Fibroblast of lung (primary cell): ENCODE measurements around the gene SYVN1. TPM values are rescaled to one million over a fixed set of nuclear protein-coding genes. Genes with fewer than 3 reads are reported as not detected.

Source experiments
- DNase-seq, 2 donors: peaks; one replicate each; pipeline versions ENCODE4 v3.0.0 to v3.0.0-alpha.2; 2010; ENCODE audit warnings: low read depth in 2 of 2
- H2AFZ ChIP-seq: 2 replicates; pipeline ENCODE4 v1.5.1; 2012; ENCODE audit warnings: low read length, control low read depth, inconsistent platforms
- H3K27ac ChIP-seq: 2 replicates; pipeline ENCODE4 v1.5.1; 2011; ENCODE audit warnings: low read length, control low read depth; ENCODE audit not compliant: insufficient read depth
- H3K27me3 ChIP-seq: 2 replicates; pipeline ENCODE4 v1.5.1; 2011; ENCODE audit warnings: mild to moderate bottlenecking, low read length; ENCODE audit not compliant: control insufficient read depth, insufficient read depth
- H3K36me3 ChIP-seq: 2 replicates; pipeline ENCODE4 v1.5.1; 2011; ENCODE audit warnings: low read length; ENCODE audit not compliant: control insufficient read depth, insufficient read depth
- H3K4me1 ChIP-seq: 2 replicates; pipeline ENCODE4 v1.5.1; 2011; ENCODE audit warnings: low read length; ENCODE audit not compliant: control insufficient read depth, insufficient read depth; ENCODE audit errors: extremely low read depth
- H3K4me2 ChIP-seq: 2 replicates; pipeline ENCODE4 v1.5.1; 2011; ENCODE audit warnings: low read length, control low read depth; ENCODE audit not compliant: insufficient read depth; ENCODE audit errors: extremely low read depth
- H3K4me3 ChIP-seq, 4 experiments: fragments of 200-600 bp in 1 of 4; sonication (generic) in 1 of 4; replicated peaks in 1 of 4; 2 replicates each; pipeline ENCODE4 v1.5.1; 2011 to 2016; ENCODE audit warnings: low read length in 4 of 4, low read depth in 3 of 4, mild to moderate bottlenecking in 3 of 4, control low read depth in 2 of 4, inconsistent platforms in 1 of 4, mixed read lengths in 1 of 4; ENCODE audit not compliant: insufficient read depth in 1 of 4; ENCODE audit errors: control extremely low read depth in 1 of 4
- H3K79me2 ChIP-seq: 2 replicates; pipeline ENCODE4 v1.5.1; 2012; ENCODE audit warnings: mild to moderate bottlenecking, low read length, inconsistent platforms; ENCODE audit not compliant: control insufficient read depth, insufficient read depth
- H3K9ac ChIP-seq: 2 replicates; pipeline ENCODE4 v1.5.1; 2011; ENCODE audit warnings: mild to moderate bottlenecking, low read length, control low read depth; ENCODE audit not compliant: insufficient read depth
- H3K9me3 ChIP-seq: 2 replicates; pipeline ENCODE4 v1.5.1; 2012; ENCODE audit warnings: low read depth, low read length; ENCODE audit not compliant: control insufficient read depth, insufficient read depth
- H4K20me1 ChIP-seq: 2 replicates; pipeline ENCODE4 v1.5.1; 2011; ENCODE audit warnings: low read length; ENCODE audit not compliant: control insufficient read depth, insufficient read depth; ENCODE audit errors: extremely low read depth
- EZH2 ChIP-seq: IDR thresholded peaks from 2 replicates; pipeline ENCODE4 v1.5.1; 2012; ENCODE audit warnings: low read length, control low read depth, mild to moderate bottlenecking; ENCODE audit errors: missing control alignments
- polyA plus RNA-seq, 2 donors: library from polyadenylated mRNA; depleted of rRNA in 1 of 2; stranded (reverse) in 1 of 2; unstranded in 1 of 2; fragments of >200 nt; gene quantifications; 2 replicates each; pipeline ENCODE4 v1.2.1, GENCODE V29; 2011 to 2012; ENCODE audit warnings: missing spikeins in 1 of 2
- total RNA-seq: library from RNA; depleted of rRNA; stranded (reverse); fragments of >200 nt; gene quantifications from 2 replicates; pipeline ENCODE4 v1.2.1, GENCODE V29; 2014
- TF ChIP-seq, protein P1 (sequence below), 2 donors: IDR thresholded peaks in 1 of 2; conservative IDR thresholded peaks in 1 of 2; 1 replicate in 1 of 2; 2 replicates in 1 of 2; pipeline ENCODE4 v1.5.1; 2011 to 2012; ENCODE audit warnings: low read length in 2 of 2, control low read depth in 1 of 2, inconsistent platforms in 1 of 2, low read depth in 1 of 2, mild to moderate bottlenecking in 1 of 2

Gene SYVN1
- total and polyA plus RNA-seq, 2 donors (not counting 1 experiment from before 2014, with no cell fraction given), result 15.5 to 25.2 TPM

GRCh38 chr11:65077451-65077850 is 56.9 kb downstream of the SYVN1 start:
- Histone ChIP-seq H3K4me2 (no peak overlapping the region), H3K4me1 (no peaks in the 10 kb centered on the region), H3K9me3 (no peaks in the 10 kb centered on the region), H2AFZ (no peak overlapping the region), H4K20me1 (no peaks in the 10 kb centered on the region), H3K4me3 (no peak overlapping the region), H3K9ac (no peak overlapping the region), H3K36me3 (peaks cover 3% of the 10 kb centered on the region), H3K79me2 (peaks cover 17% of the 10 kb centered on the region), H3K27ac (no peak overlapping the region), H3K27me3 (no peaks in the 10 kb centered on the region)
- no peak for DNase-seq
- no peak for TF ChIP-seq EZH2
- TF ChIP-seq, protein P1, sequence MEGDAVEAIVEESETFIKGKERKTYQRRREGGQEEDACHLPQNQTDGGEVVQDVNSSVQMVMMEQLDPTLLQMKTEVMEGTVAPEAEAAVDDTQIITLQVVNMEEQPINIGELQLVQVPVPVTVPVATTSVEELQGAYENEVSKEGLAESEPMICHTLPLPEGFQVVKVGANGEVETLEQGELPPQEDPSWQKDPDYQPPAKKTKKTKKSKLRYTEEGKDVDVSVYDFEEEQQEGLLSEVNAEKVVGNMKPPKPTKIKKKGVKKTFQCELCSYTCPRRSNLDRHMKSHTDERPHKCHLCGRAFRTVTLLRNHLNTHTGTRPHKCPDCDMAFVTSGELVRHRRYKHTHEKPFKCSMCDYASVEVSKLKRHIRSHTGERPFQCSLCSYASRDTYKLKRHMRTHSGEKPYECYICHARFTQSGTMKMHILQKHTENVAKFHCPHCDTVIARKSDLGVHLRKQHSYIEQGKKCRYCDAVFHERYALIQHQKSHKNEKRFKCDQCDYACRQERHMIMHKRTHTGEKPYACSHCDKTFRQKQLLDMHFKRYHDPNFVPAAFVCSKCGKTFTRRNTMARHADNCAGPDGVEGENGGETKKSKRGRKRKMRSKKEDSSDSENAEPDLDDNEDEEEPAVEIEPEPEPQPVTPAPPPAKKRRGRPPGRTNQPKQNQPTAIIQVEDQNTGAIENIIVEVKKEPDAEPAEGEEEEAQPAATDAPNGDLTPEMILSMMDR (conservative IDR thresholded peaks at IDR 0.05 in 1 of 2, IDR thresholded peaks at IDR 0.05 in 1 of 2; ENCODE audit: low read depth in 1 of 2, low read length in 2 of 2), result no peak

Other genes starting within 250 kb of the SYVN1 start
- 7.4 and 9.9 TPM in 2 replicates for gene ATG2A, start 217.3 kb downstream of the SYVN1 start, total RNA-seq
- gene ATG2A, start 217.3 kb downstream of the SYVN1 start, polyA plus RNA-seq, result 3.1 and 5.1 TPM in 2 replicates
- 6.2 and 12.1 TPM in 2 replicates for gene PPP2R5B, start 209.8 kb downstream of the SYVN1 start, total RNA-seq
- 10.9 and 12.4 TPM in 2 replicates for gene PPP2R5B, start 209.8 kb downstream of the SYVN1 start, polyA plus RNA-seq
- not detected in 2 replicates for gene GPHA2, start 198.6 kb downstream of the SYVN1 start, total RNA-seq
- gene GPHA2, start 198.6 kb downstream of the SYVN1 start, polyA plus RNA-seq, result not detected in 2 replicates
- not detected in 2 replicates for gene MAJIN, start 162.4 kb downstream of the SYVN1 start, total RNA-seq
- not detected in 2 replicates for gene MAJIN, start 162.4 kb downstream of the SYVN1 start, polyA plus RNA-seq
- gene BATF2, start 137.5 kb downstream of the SYVN1 start, total RNA-seq, result 2.1 TPM in 2 replicates
- gene BATF2, start 137.5 kb downstream of the SYVN1 start, polyA plus RNA-seq, result 1.0 and 1.5 TPM in 2 replicates
- 99.9 and 138 TPM in 2 replicates for gene ARL2, start 120.4 kb downstream of the SYVN1 start, total RNA-seq
- gene ARL2, start 120.4 kb downstream of the SYVN1 start, polyA plus RNA-seq, result 99.2 and 173 TPM in 2 replicates
- 11.3 and 14.4 TPM in 2 replicates for gene SNX15, start 107.1 kb downstream of the SYVN1 start, total RNA-seq
- 10.2 and 15.2 TPM in 2 replicates for gene SNX15, start 107.1 kb downstream of the SYVN1 start, polyA plus RNA-seq
- 8.6 and 10.0 TPM in 2 replicates for gene SAC3D1, start 93.3 kb downstream of the SYVN1 start, total RNA-seq
- 3.1 and 7.1 TPM in 2 replicates for gene SAC3D1, start 93.3 kb downstream of the SYVN1 start, polyA plus RNA-seq
- 26.2 and 35.5 TPM in 2 replicates for gene NAALADL1, start 76.0 kb downstream of the SYVN1 start, total RNA-seq
- gene NAALADL1, start 76.0 kb downstream of the SYVN1 start, polyA plus RNA-seq, result 14.8 and 14.9 TPM in 2 replicates
- 0.26 and 3.0 TPM in 2 replicates for gene CDCA5, start 50.5 kb downstream of the SYVN1 start, total RNA-seq
- gene CDCA5, start 50.5 kb downstream of the SYVN1 start, polyA plus RNA-seq, result 4.6 and 18.1 TPM in 2 replicates
- gene ZFPL1, start 50.3 kb downstream of the SYVN1 start, total RNA-seq, result 31.1 and 36.0 TPM in 2 replicates
- 30.8 and 37.6 TPM in 2 replicates for gene ZFPL1, start 50.3 kb downstream of the SYVN1 start, polyA plus RNA-seq
- 144 and 171 TPM in 2 replicates for gene VPS51, start 38.3 kb downstream of the SYVN1 start, total RNA-seq
- 22.0 and 27.0 TPM in 2 replicates for gene VPS51, start 38.3 kb downstream of the SYVN1 start, polyA plus RNA-seq
- gene TM7SF2, start 22.6 kb downstream of the SYVN1 start, total RNA-seq, result 30.0 and 89.5 TPM in 2 replicates
- 11.7 and 16.9 TPM in 2 replicates for gene TM7SF2, start 22.6 kb downstream of the SYVN1 start, polyA plus RNA-seq
- gene ZNHIT2, start 16.8 kb downstream of the SYVN1 start, total RNA-seq, result 12.8 and 13.2 TPM in 2 replicates
- gene ZNHIT2, start 16.8 kb downstream of the SYVN1 start, polyA plus RNA-seq, result 1.4 and 1.7 TPM in 2 replicates
- 336 and 338 TPM in 2 replicates for gene FAU, start 12.4 kb downstream of the SYVN1 start, total RNA-seq
- gene FAU, start 12.4 kb downstream of the SYVN1 start, polyA plus RNA-seq, result 256 and 290 TPM in 2 replicates
- gene MRPL49, start 12.2 kb downstream of the SYVN1 start, total RNA-seq, result 46.2 and 70.8 TPM in 2 replicates
- gene MRPL49, start 12.2 kb downstream of the SYVN1 start, polyA plus RNA-seq, result 55.5 and 60.8 TPM in 2 replicates
- not detected in 2 replicates for gene SPDYC, start 35.7 kb upstream of the SYVN1 start, total RNA-seq
- gene SPDYC, start 35.7 kb upstream of the SYVN1 start, polyA plus RNA-seq, result not detected in 2 replicates
- 58.0 and 94.5 TPM in 2 replicates for gene CAPN1, start 47.4 kb upstream of the SYVN1 start, total RNA-seq
- gene CAPN1, start 47.4 kb upstream of the SYVN1 start, polyA plus RNA-seq, result 70.3 and 111 TPM in 2 replicates
- 1.0 and 2.8 TPM in 2 replicates for gene POLA2, start 127.4 kb upstream of the SYVN1 start, total RNA-seq
- gene POLA2, start 127.4 kb upstream of the SYVN1 start, polyA plus RNA-seq, result 9.8 and 33.6 TPM in 2 replicates
- gene CDC42EP2, start 180.3 kb upstream of the SYVN1 start, total RNA-seq, result 12.3 and 25.6 TPM in 2 replicates
- 31.7 and 48.4 TPM in 2 replicates for gene CDC42EP2, start 180.3 kb upstream of the SYVN1 start, polyA plus RNA-seq
- gene DPF2, start 199.3 kb upstream of the SYVN1 start, total RNA-seq, result 37.5 and 42.9 TPM in 2 replicates
- gene DPF2, start 199.3 kb upstream of the SYVN1 start, polyA plus RNA-seq, result 55.1 and 76.4 TPM in 2 replicates
- under 0.01 and 0.17 TPM in 2 replicates for gene TIGD3, start 220.2 kb upstream of the SYVN1 start, total RNA-seq
- gene TIGD3, start 220.2 kb upstream of the SYVN1 start, polyA plus RNA-seq, result 0.03 TPM in 1 of 2 replicates, not detected in the other
- gene SLC25A45, start 248.1 kb upstream of the SYVN1 start, total RNA-seq, result 1.0 and 1.5 TPM in 2 replicates
- gene SLC25A45, start 248.1 kb upstream of the SYVN1 start, polyA plus RNA-seq, result 0.50 and 0.52 TPM in 2 replicates